Measurements from ENCODE around the gene NLRP10. TPM values are rescaled to one million over a fixed set of nuclear protein-coding genes. Genes with fewer than 3 reads are reported as not detected.
"Not testable (repeated sequence)": the region's sequence is repeated elsewhere in the genome, so short reads cannot be mapped to it uniquely, and the experiment has no call there.

The NLRP10 gene
- total and polyA plus RNA-seq, 12 donors = not detected

DNA sequence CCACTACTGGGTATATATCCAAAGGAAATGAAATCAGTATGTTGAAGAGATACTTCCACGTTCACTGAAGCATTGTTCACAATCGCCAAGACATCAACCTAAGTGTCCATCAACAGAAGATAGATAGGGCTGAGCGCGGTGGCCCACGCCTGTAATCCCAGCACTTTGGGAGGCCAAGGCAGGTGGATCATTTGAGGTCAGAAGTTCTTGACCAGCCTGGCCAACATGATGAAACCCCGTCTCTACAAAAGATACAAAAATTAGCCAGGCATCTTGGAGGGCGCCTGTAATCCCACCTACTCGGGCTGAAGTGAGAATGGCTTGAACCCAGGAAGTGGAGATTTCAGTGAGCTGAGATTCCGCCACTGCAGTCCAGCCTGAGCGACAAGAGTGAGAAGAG is 34.5 kb upstream of the NLRP10 start:
- Histone ChIP-seq H3K4me3 (no peak overlapping the region), H3K9me3 (replicated peaks in 1 of 3) (no peaks in the 10 kb centered on the region), H3K4me1 (replicated peaks in 1 of 2) (no peaks in the 10 kb centered on the region), H3K36me3 (replicated peaks in 1 of 2) (peaks cover 0 to 52% of the 10 kb centered on the region in 2 donors), H3K27me3 (no peaks in the 10 kb centered on the region), H3K27ac (no peak overlapping the region)
- peak in 1 of 7 donors; percentile 27 for DNase-seq
- TF ChIP-seq POLR2A (IDR thresholded peaks at IDR 0.05) = no peak
- TF ChIP-seq CTCF (IDR thresholded peaks at IDR 0.05) = no peak
- intact Hi-C loops (cut with DNase I) = no loop called here
- WGBS, 4 donors = 90 to 95% (median 94%) methylated on average over 10 of the region's 10 CpGs

GRCh38 chr11:7994581-7995278 is 29.5 kb upstream of the NLRP10 start:
- peaks cover 0 to 4% of the 10 kb centered on the region in 2 donors for H3K4me1 ChIP-seq (replicated peaks in 1 of 2)
- DNase-seq = no peak
- no peaks in the 10 kb centered on the region for H3K27me3 ChIP-seq
- H3K9me3 ChIP-seq (replicated peaks in 1 of 3) = no peaks in the 10 kb centered on the region
- H3K27ac ChIP-seq = no peak overlapping the region
- intact Hi-C loops (cut with DNase I) = no loop called here
- no peak overlapping the region for H3K4me3 ChIP-seq
- no peak for TF ChIP-seq POLR2A (IDR thresholded peaks at IDR 0.05)
- TF ChIP-seq CTCF (IDR thresholded peaks at IDR 0.05) = no peak
- 66 to 96% (median 86%) methylated on average over 6 of the region's 6 CpGs for WGBS, 4 donors
- peaks cover 0 to 84% of the 10 kb centered on the region in 2 donors for H3K36me3 ChIP-seq (replicated peaks in 1 of 2)

- Histone ChIP-seq H3K4me3 (peak overlapping the region in 3 of 4 donors; percentile 11 to 71 (median 60)), H3K27ac (peak overlapping the region in 3 of 5 donors; percentile 67 to 83 (median 69)), H3K4me1 (replicated peaks in 1 of 2) (peaks cover 19 to 23% of the 10 kb centered on the region in 2 donors), H3K36me3 (replicated peaks in 1 of 2) (peaks cover 0 to 12% of the 10 kb centered on the region in 2 donors)
- intact Hi-C loops (cut with DNase I) = loop anchor here in 1 of 2 donors (10.0 kb wide), 1 partner anchor 293 kb away; no protein-coding TSS in a partner anchor
- not testable (repeated sequence) for DNase-seq; H3K9me3 ChIP-seq (replicated peaks in 1 of 3); H3K27me3 ChIP-seq
- 0 to 3% (median 1%) methylated on average over 7 to 13 of the region's 13 CpGs for WGBS, 4 donors
Measured at GRCh38 chr11:7987560-7987883, 22.3 kb upstream of the NLRP10 start.

DNA sequence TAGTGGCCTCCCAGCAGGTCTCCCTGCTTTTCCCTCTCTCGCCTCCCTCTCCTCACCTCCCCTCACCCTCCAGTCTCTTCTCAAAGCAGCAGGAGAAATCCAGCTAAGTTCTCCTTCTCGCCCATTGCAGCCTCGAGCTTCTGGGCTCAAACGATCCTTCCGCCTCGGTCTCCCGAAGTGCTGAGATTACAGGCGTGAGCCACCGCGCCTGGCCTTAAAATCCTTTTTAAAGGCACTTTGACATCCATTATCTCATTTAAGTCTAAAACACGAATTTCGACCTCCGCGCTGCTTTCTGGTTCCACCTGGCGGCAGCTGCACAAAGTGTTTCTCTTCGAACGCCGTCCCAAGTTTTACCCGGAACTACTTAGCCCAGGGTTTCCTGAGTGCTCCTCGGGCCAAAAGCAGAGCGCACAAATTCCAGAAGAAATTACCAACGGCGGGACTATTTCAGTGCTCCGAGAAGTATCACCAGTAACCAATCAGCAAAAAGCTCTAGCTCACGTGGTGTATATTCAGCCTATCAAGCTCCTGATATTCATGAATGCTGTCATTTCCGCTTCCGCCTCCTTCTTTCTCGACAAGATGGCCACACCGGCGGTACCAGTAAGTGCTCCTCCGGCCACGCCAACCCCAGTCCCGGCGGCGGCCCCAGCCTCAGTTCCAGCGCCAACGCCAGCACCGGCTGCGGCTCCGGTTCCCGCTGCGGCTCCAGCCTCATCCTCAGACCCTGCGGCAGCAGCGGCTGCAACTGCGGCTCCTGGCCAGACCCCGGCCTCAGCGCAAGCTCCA is 21.7 kb upstream of the NLRP10 start, which contains the start of gene EIF3F:
Gene EIF3F (plus strand): TSS at position 570 of the 792 bp plus-strand sequence. CDS start 16 bp downstream, at position 586.
- peak; percentile 24 to 55 for TF ChIP-seq POLR2A (IDR thresholded peaks at IDR 0.05)
- TF ChIP-seq CTCF (IDR thresholded peaks at IDR 0.05) = peak; percentile 81 to 95 (median 92)
- peaks cover 19 to 23% of the 10 kb centered on the region in 2 donors for H3K4me1 ChIP-seq (replicated peaks in 1 of 2)
- 0 to 2% (median 1%) methylated on average over 34 to 47 of the region's 47 CpGs for WGBS, 4 donors

More for the DNA sequence above, 21.7 kb upstream of the NLRP10 start, which contains the start of gene EIF3F:
- DNase-seq = peak; percentile 93 to 98 (median 95)
- intact Hi-C loops (cut with DNase I) = loop anchor here in 1 of 2 donors (10.0 kb wide), 1 partner anchor 292 kb away; no protein-coding TSS in a partner anchor
- H3K9me3 ChIP-seq (replicated peaks in 1 of 3) = no peaks in the 10 kb centered on the region
- peaks cover 0 to 7% of the 10 kb centered on the region in 2 donors for H3K36me3 ChIP-seq (replicated peaks in 1 of 2)
- H3K27me3 ChIP-seq = no peaks in the 10 kb centered on the region
- H3K27ac ChIP-seq = peak within 1 kb of the TSS in 4 of 5 donors; percentile 9 to 83 (median 68)
- peak within 1 kb of the TSS in 3 of 4 donors; percentile 11 to 71 (median 60) for H3K4me3 ChIP-seq
